GM12801 (cell line): ENCODE measurements around the gene SLC35D1.

Source experiments
- CTCF ChIP-seq: IDR thresholded peaks from one replicate; pipeline ENCODE4 v1.5.1; 2011; ENCODE audit warnings: control low read depth; ENCODE audit not compliant: insufficient read length; ENCODE audit errors: extremely low read depth

SLC35D1 gene

GRCh38 chr1:67059346-67059745 is 5.4 kb upstream of the SLC35D1 start:
- no peak for TF ChIP-seq CTCF

GRCh38 chr1:67058761-67059160 is 4.8 kb upstream of the SLC35D1 start:
- TF ChIP-seq CTCF, result no peak

- no peak for TF ChIP-seq CTCF
These were observed 4.3 kb upstream of the SLC35D1 start for GRCh38 chr1:67058242-67058641.

GRCh38 chr1:67053535-67053784 is 488 bp downstream of the SLC35D1 start:
- TF ChIP-seq CTCF, result no peak

- TF ChIP-seq CTCF, result no peak
These were observed 1.0 kb downstream of the SLC35D1 start for GRCh38 chr1:67052741-67053534.

GRCh38 chr1:67051196-67051595 is 2.8 kb downstream of the SLC35D1 start:
- TF ChIP-seq CTCF, result no peak

GRCh38 chr1:67044631-67045270 is 9.2 kb downstream of the SLC35D1 start:
- TF ChIP-seq CTCF, result no peak
